Subcutaneous abdominal adipose tissue (tissue), 5 donors: ENCODE results near the gene B3GNT4.

Source experiments
- H3K27ac ChIP-seq: one replicate; pipeline ENCODE4 v1.7.0; 2013; ENCODE audit warnings: low read depth, mild to moderate bottlenecking, inconsistent platforms, low read length, moderate library complexity
- H3K27me3 ChIP-seq, 5 donors: one replicate each; pipeline ENCODE4 v1.7.0; 2013; ENCODE audit warnings: low read length in 5 of 5, inconsistent platforms in 1 of 5; ENCODE audit not compliant: control insufficient read depth in 5 of 5, insufficient read depth in 4 of 5
- H3K36me3 ChIP-seq, 5 donors: one replicate each; pipeline ENCODE4 v1.7.0; 2013; ENCODE audit warnings: low read length in 5 of 5; ENCODE audit not compliant: control insufficient read depth in 5 of 5, insufficient read depth in 5 of 5
- H3K4me1 ChIP-seq, 5 donors: one replicate each; pipeline ENCODE4 v1.7.0; 2013; ENCODE audit warnings: low read length in 5 of 5, mild to moderate bottlenecking in 3 of 5, moderate library complexity in 1 of 5; ENCODE audit not compliant: control insufficient read depth in 5 of 5, insufficient read depth in 5 of 5
- H3K4me3 ChIP-seq, 5 donors: one replicate each; pipeline ENCODE4 v1.7.0; 2013; ENCODE audit warnings: low read length in 5 of 5, low read depth in 1 of 5
- H3K9ac ChIP-seq, 5 donors: one replicate each; pipeline ENCODE4 v1.7.0; 2013; ENCODE audit warnings: low read length in 5 of 5, mild to moderate bottlenecking in 4 of 5, moderate library complexity in 3 of 5
- H3K9me3 ChIP-seq, 5 donors: one replicate each; pipeline ENCODE4 v1.7.0; 2013; ENCODE audit warnings: low read length in 5 of 5; ENCODE audit not compliant: control insufficient read depth in 5 of 5
- donor health status: healthy.
- donor health status: healthy.
- donor health status: healthy.
- donor health status: healthy.
- donor health status: healthy.

Gene B3GNT4

DNA sequence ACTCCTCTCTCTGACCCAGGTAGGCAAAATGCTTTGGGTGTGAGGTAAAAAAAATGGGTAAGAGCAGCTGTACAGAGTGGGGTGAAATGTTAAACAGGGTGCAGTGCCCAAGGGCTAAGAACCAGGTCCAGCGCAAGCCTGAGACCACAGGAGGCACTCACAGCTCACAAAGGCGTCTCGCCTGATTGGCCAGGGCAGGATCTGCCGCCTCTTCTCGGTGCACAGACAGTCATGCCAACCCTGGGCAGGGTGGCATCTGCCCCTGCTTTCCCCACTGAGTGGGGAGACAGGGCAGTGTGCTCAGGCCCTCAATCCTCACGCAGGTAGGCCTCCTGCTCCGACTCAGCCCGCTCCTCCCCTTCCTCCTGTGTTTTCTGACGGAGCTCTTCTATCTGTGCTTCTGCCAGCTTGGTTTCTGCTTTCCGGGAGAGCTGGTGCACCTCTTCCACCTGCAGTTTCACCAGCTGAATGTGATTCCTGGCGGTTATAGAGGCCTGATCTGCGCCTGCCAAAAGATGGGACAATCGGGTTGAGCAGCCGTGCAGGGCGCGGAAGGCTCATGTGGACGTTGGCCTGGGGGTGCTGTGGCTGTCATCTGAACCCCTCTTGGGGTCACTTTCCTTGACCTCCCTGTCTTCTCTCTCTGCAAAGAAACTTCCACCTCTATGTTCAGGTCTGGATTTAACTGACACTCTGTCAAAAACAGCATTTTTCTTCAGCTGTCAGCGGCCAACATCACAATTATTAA lies 4.7 kb downstream of the B3GNT4 start:
- Histone ChIP-seq H3K9me3 (no peaks in the 10 kb centered on the region), H3K36me3 (peaks cover 11 to 59% (median 49%) of the 10 kb centered on the region in 5 donors), H3K4me1 (peaks cover 0 to 24% (median 9%) of the 10 kb centered on the region in 5 donors), H3K27ac (no peak overlapping the region), H3K4me3 (no peak overlapping the region), H3K27me3 (peaks cover 7 to 20% (median 19%) of the 10 kb centered on the region in 5 donors), H3K9ac (no peak overlapping the region)

GRCh38 chr12:122215771-122216170 lies 12.3 kb downstream of the B3GNT4 start:
- Histone ChIP-seq H3K4me3 (no peak overlapping the region), H3K27me3 (no peaks in the 10 kb centered on the region), H3K27ac (no peak overlapping the region), H3K36me3 (peaks cover 26 to 86% (median 70%) of the 10 kb centered on the region in 5 donors), H3K9me3 (no peaks in the 10 kb centered on the region), H3K4me1 (no peaks in the 10 kb centered on the region), H3K9ac (no peak overlapping the region)

- Histone ChIP-seq H3K27ac (no peak overlapping the region), H3K36me3 (peaks cover 31 to 88% (median 70%) of the 10 kb centered on the region in 5 donors), H3K9me3 (no peaks in the 10 kb centered on the region), H3K27me3 (no peaks in the 10 kb centered on the region), H3K9ac (no peak overlapping the region), H3K4me1 (no peaks in the 10 kb centered on the region), H3K4me3 (no peak overlapping the region)
Observed at GRCh38 chr12:122216445-122216844, 12.9 kb downstream of the B3GNT4 start.

- no peaks in the 10 kb centered on the region for H3K27me3 ChIP-seq
- peaks cover 2 to 23% (median 19%) of the 10 kb centered on the region in 5 donors for H3K4me1 ChIP-seq
- H3K9ac ChIP-seq, result peak within 1 kb of the TSS; percentile 68 to 92 (median 90)
- peak within 1 kb of the TSS; percentile 63 to 99 (median 88) for H3K4me3 ChIP-seq
- H3K27ac ChIP-seq, result peak within 1 kb of the TSS; percentile 82
- H3K36me3 ChIP-seq, result peaks cover 18 to 42% (median 20%) of the 10 kb centered on the region in 5 donors
- no peaks in the 10 kb centered on the region for H3K9me3 ChIP-seq
Observed at GRCh38 chr12:122225683-122226365, 22.3 kb downstream of the B3GNT4 start, which contains the start of gene DIABLO. Gene DIABLO, minus strand, starts transcription at chr12:122226052. Its CDS starts 38 bp downstream, at chr12:122226014.

DNA sequence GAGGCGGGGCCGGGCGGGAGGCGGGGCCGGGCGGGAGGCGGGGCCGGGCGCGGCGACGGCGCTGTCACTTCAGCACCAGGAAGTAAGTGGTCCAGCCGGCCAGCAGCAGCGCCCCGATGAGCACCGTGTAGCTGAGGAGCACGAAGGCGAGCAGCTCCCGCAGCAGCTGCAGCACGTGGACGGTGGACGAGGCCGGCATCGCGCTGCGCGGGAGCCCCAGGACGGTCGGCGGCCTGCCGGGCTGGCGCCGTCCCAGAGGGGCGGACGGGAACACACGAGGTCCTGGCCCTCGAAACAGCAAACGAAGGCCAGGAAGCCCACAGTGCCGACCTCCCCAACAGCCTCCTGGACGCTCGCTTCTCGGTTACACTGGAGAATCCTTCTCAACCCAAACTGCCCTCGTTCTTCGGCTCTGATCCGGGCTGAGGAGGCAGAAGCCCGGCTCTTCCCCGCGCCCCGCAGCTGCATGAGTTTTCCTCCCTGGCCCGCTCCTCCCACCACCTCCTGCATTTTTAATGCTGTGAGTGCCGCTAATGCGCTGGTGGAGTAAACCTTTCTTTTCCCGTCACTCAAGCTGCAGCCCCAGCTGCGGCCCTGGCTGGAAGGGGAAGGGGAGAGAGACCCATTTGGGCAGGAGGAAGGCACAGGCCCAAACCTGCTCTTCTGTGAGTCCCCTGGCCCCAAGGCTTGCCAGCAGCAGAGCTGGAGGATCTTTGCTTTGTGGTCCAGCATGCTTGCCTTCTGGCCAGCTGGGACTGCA lies 23.0 kb downstream of the B3GNT4 start:
- Histone ChIP-seq H3K36me3 (peaks cover 17 to 42% (median 23%) of the 10 kb centered on the region in 5 donors), H3K9ac (no peak overlapping the region), H3K27me3 (no peaks in the 10 kb centered on the region), H3K9me3 (no peaks in the 10 kb centered on the region), H3K4me3 (peak overlapping the region; percentile 52 to 72 (median 65)), H3K27ac (no peak overlapping the region), H3K4me1 (peaks cover 2 to 23% (median 19%) of the 10 kb centered on the region in 5 donors)

GRCh38 chr12:122227341-122227740 lies 23.8 kb downstream of the B3GNT4 start:
- H3K36me3 ChIP-seq, result peaks cover 15 to 46% (median 27%) of the 10 kb centered on the region in 5 donors
- no peak overlapping the region for H3K9ac ChIP-seq
- H3K4me1 ChIP-seq, result peaks cover 2 to 23% (median 19%) of the 10 kb centered on the region in 5 donors
- no peaks in the 10 kb centered on the region for H3K9me3 ChIP-seq
- H3K27ac ChIP-seq, result no peak overlapping the region
- H3K4me3 ChIP-seq, result no peak overlapping the region
- H3K27me3 ChIP-seq, result no peaks in the 10 kb centered on the region

DNA sequence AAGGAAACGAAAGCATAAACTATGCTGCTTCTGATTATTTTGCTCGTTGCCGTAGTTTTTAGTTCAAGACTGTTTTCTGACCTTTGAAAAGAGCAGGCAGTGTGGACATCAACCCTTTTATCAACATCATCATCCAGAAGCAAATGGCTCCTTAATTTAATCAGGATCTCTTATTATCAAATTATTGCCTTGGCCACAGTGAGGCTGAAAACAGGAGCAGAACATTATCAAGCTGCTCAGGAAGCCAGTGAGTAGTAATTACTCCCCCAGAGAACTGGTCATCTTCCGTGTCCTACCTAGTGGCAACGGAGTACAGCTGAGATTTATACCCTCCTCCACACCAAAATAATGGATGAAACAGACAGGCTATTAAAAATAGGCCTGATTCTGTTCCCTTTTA lies 24.6 kb downstream of the B3GNT4 start:
- Histone ChIP-seq H3K27ac (no peak overlapping the region), H3K9ac (no peak overlapping the region), H3K9me3 (no peaks in the 10 kb centered on the region), H3K36me3 (peaks cover 15 to 48% (median 28%) of the 10 kb centered on the region in 5 donors), H3K27me3 (no peaks in the 10 kb centered on the region), H3K4me1 (peaks cover 2 to 23% (median 19%) of the 10 kb centered on the region in 5 donors), H3K4me3 (no peak overlapping the region)

GRCh38 chr12:122230798-122231197 lies 27.3 kb downstream of the B3GNT4 start:
- H3K36me3 ChIP-seq, result peaks cover 21 to 63% (median 50%) of the 10 kb centered on the region in 5 donors
- H3K4me3 ChIP-seq, result no peak overlapping the region
- H3K27ac ChIP-seq, result no peak overlapping the region
- peaks cover 2 to 9% (median 7%) of the 10 kb centered on the region in 5 donors for H3K4me1 ChIP-seq
- no peaks in the 10 kb centered on the region for H3K9me3 ChIP-seq
- H3K9ac ChIP-seq, result no peak overlapping the region
- H3K27me3 ChIP-seq, result no peaks in the 10 kb centered on the region

- Histone ChIP-seq H3K27ac (no peak overlapping the region), H3K4me3 (no peak overlapping the region), H3K36me3 (peaks cover 21 to 69% (median 57%) of the 10 kb centered on the region in 5 donors), H3K9me3 (no peaks in the 10 kb centered on the region), H3K9ac (no peak overlapping the region), H3K27me3 (no peaks in the 10 kb centered on the region), H3K4me1 (no peaks in the 10 kb centered on the region)
Observed at GRCh38 chr12:122232691-122233090, 29.2 kb downstream of the B3GNT4 start.
